HG03066 (cell line): ENCODE results near the gene ST3GAL2.
"Not testable (repeated sequence)": the region's sequence is repeated elsewhere in the genome, so short reads cannot be mapped to it uniquely, and the experiment has no call there.

ENCODE experiments used
- ATAC-seq: cut with Tn5 transposase; IDR thresholded peaks from one replicate; pipeline ENCODE4 v1.9.1; 2021; ENCODE audit warnings: low read depth; ENCODE audit not compliant: unreplicated experiment

The ST3GAL2 gene

GRCh38 chr16:70468776-70469525 is 30.1 kb upstream of the ST3GAL2 start:
- no peak for ATAC-seq

GRCh38 chr16:70467608-70468007 is 28.7 kb upstream of the ST3GAL2 start:
- no peak for ATAC-seq

GRCh38 chr16:70467113-70467512 is 28.2 kb upstream of the ST3GAL2 start:
- ATAC-seq, result no peak

DNA sequence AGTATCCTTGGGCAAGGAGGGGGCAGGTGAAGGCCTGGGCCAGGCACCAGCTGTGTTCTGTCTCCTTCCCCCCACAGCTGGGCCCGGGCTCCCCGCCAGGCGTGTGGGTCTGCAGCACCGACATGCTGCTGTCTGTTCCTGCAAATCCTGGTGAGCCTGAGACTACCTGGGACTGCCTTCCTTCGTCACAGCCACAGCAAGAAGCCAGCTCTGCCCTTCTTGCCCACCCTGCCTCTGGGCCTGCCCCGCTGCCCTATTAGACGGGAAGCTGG is 27.8 kb upstream of the ST3GAL2 start:
- ATAC-seq, result no peak

- no peak for ATAC-seq
Measured at GRCh38 chr16:70465999-70466804, 27.3 kb upstream of the ST3GAL2 start.

- no peak for ATAC-seq
Measured at GRCh38 chr16:70463235-70463634, 24.3 kb upstream of the ST3GAL2 start.

GRCh38 chr16:70460737-70461261 is 21.9 kb upstream of the ST3GAL2 start:
- ATAC-seq, result no peak

- no peak for ATAC-seq
Measured at GRCh38 chr16:70457446-70458166, 18.7 kb upstream of the ST3GAL2 start.

DNA sequence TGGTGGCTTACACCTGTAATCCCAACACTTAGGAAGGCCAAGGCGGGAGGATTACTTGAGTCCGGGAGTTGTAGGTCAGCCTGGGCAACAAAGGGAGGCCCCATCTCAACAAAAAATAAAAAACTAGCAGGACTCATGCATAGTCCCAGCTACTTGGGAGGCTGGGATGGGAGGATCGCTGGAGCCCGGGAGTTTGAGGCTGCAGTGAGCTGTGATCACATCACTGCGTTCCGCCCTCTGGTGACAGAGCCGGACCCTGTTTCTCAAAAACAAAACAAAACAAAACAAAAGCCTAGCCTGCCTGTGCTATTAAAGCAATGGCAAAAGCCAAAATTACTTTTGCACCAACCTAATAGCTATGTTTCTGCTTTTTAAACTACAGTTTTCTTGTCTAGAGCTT is 17.0 kb upstream of the ST3GAL2 start:
- ATAC-seq, result no peak

DNA sequence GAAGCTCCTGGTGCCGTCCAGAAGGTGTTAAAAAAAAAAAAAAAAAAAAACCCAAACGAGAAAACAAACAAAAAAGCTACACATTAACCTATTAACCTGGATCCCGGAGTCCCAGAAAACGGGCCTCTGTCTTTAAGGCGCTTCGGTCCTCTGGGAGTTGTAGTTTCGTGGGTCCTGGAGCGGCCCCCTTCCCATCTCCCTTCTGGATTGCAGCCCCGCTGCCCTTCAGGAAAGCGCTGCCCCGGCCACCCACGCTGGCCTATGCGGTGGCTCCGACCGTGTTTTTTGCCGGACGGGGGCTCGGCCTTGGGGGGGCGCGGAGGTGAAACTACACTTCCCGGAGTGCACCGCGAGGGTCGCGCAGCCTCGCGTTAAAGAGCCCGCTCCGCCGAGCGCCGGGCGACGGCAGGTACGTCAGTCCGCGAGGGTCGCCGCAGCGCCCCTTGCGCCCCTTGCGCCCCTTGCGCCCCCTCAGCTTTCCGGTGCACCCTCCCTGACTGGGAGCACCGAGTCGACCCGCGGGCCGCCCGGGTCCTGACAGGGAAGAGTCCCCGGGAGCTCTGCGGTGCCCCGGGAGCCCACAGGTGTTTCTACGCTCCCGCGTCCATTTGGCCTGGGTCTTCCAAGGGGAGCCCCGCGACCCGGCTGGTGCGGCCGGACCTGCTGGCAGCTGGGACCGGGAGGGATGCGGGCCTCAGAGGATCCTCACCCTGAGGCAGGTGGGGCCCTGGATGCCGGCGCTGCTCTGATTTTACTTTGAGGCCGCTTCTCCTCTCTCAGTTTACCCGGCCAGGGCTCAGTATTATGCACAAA is 15.5 kb upstream of the ST3GAL2 start, which contains the start of gene FCSK:
FCSK (plus strand) TSS at position 374 of the 813 bp plus-strand sequence. CDS start 8,596 bp downstream, outside the sequence.
- peak; percentile 80 for ATAC-seq

DNA sequence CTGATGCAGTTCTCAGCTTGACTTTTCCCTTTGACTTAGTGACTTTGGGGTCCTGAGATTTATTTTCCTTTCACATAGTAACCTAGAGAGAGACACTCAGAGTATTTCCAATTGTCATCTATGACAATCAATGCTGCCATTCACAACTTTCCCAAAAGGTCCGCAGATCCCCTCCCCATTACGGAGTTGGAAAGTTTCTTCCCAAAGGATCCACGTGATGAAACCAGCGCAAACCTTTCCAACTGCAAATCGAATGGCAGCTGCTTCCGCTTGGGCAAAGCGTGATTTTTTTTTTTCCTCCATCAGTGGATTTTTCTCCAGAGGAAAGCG is 15.0 kb upstream of the ST3GAL2 start:
- ATAC-seq, result no peak

- ATAC-seq, result no peak
Measured at GRCh38 chr16:70453117-70453891, 14.4 kb upstream of the ST3GAL2 start.

- ATAC-seq, result not testable (repeated sequence)
Measured at GRCh38 chr16:70451004-70451340, 12.1 kb upstream of the ST3GAL2 start.

GRCh38 chr16:70450142-70451003 is 11.5 kb upstream of the ST3GAL2 start:
- ATAC-seq, result not testable (repeated sequence)

DNA sequence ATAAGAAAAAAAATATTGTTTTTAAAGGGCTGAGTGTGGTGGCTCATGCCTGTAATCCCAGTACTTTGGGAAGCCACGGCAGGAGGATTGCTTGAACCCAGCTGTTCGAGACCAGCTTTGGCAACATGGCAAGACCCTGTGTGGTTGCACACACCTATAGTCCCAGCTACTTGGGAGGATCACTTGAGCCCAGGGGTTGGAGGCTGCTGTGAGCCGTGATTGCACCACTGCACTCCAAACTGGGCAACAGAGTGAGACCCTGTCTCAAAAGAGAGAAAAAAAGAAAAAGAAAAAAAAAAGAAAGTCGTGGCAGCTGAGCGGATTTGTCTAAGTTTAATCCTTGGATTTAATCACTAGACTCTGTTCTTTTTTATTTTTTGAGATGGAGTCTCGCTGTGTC is 9.2 kb upstream of the ST3GAL2 start:
- ATAC-seq, result no peak

DNA sequence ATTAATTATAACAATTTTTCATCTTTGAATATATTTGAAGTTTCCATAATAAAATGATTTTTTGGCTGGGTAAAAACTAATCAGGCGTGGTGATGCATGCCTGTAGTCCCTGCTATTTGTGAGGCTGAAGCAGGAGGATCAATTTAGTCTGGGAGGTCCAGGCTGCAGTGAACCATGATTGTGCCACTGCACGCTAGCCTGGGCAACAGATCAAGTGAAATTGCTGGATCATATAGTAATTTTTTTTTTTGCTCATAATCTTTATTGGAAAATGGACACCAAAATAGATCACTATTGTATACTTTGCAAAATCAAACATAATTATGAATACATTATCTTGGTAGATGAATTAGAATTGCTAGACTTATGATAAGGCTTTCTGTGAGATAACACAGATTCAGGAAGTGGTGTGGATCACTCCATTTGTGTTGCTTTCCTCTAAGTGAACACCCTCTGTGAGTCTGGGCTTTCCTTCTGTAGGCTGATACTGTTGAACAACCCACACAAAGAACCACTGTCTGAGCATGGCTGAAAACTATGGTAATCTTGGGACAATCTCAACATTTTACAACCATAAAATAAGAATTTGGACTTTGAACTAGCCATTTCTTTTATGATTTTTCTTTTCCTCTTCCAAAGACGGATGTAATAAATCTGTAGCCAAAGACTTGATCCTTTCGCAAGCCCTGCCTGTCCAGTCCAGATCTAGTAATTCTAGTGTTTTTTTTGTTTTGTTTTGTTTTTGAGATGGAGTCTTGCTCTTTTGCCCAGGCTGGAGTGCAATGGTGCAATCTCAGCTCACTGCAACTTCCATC is 5.6 kb upstream of the ST3GAL2 start:
- no peak for ATAC-seq

DNA sequence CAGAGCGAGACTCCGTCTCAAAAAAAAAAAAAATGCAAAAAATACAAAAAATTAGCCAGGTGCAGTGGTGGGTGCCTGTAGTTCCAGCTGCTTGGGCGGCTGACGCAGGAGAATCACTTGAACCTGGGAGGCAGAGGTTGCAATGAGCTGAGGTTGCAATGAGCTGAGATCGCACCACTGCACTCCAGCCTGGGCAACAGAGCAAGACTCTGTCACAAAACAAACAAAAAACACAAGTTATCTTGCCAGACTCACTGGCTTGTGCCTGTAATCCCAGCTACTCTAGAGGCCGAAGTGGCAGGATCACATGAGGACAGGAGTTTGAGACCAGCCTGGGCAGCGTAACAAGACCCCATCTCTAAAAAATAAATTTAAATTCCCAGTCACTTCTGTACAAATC is 3.4 kb upstream of the ST3GAL2 start:
- no peak for ATAC-seq

DNA sequence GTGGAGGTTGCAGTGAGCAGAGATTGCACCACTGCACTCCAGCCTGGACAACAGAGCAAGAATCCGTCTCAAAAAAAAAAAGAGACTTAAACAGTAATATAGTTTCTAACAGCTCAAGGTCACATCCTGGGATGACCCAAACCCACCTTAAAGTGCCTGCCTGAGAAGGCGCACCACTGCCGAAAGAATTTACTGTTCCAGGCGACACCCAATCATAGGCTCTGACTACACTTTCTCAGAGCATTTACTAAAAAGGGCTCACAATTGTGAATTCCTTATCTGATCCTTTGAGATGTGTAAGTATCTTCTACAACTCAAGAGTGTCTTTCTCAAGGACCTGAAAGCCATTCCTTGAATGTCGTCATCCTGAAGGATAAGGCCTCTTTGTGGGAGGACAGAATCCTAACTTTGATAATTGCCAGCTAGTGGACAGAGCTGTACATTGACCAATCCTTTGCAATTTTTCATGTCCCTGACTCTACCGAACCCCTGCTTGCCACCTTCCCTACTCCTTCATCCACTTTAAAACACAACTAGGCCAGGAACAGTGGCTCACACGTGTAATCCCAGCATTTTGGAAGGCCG is 2.6 kb upstream of the ST3GAL2 start:
- ATAC-seq, result no peak
